ENCODE measurements around the gene LUC7L3.

- TF ChIP-seq CTCF (IDR thresholded peaks at IDR 0.05): no peak
- TF ChIP-seq POLR2A (IDR thresholded peaks at IDR 0.05): no peak
Observed at GRCh38 chr17:50781167-50781566, 61.8 kb downstream of the LUC7L3 start.
